ENCODE results near the gene BBS2.

GRCh38 chr16:56477096-56477878, 42.5 kb downstream of the BBS2 start:
- TF ChIP-seq, protein P1, sequence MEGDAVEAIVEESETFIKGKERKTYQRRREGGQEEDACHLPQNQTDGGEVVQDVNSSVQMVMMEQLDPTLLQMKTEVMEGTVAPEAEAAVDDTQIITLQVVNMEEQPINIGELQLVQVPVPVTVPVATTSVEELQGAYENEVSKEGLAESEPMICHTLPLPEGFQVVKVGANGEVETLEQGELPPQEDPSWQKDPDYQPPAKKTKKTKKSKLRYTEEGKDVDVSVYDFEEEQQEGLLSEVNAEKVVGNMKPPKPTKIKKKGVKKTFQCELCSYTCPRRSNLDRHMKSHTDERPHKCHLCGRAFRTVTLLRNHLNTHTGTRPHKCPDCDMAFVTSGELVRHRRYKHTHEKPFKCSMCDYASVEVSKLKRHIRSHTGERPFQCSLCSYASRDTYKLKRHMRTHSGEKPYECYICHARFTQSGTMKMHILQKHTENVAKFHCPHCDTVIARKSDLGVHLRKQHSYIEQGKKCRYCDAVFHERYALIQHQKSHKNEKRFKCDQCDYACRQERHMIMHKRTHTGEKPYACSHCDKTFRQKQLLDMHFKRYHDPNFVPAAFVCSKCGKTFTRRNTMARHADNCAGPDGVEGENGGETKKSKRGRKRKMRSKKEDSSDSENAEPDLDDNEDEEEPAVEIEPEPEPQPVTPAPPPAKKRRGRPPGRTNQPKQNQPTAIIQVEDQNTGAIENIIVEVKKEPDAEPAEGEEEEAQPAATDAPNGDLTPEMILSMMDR (IDR thresholded peaks at IDR 0.05): no peak
- TF ChIP-seq POLR2A (IDR thresholded peaks at IDR 0.05): no peak

Measured in upper lobe of left lung (tissue), 4 donors.